Measurements from ENCODE around the gene SDK2. TPM values are rescaled to one million over a fixed set of nuclear protein-coding genes. Genes with fewer than 3 reads are reported as not detected.

The SDK2 gene
- total RNA-seq, 1 donor from 2014 or later = 11.2 TPM

DNA sequence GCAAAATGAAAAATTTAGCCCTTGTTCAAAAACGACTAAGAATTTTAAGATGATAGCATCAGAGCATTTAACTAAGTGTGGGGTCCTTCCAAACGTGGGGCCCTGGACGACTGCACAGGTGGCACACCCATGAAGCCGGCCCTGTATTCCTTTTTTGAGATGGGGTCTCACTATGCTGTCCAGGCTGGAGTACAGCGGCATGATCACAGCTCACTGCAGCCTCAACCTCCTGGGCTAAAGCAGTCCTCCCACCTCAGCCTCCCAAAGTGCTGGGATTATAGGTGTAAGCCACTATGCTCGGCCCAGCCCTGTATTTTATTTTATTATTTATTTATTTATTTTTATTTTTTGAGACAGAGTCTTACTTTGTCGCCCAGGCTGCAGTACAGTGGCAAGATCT lies 241.8 kb downstream of the SDK2 start:
- Histone ChIP-seq H3K27ac (ENCODE audit: low read depth, low read length) (no peak overlapping the region), H3K27me3 (ENCODE audit: insufficient read depth, low read length) (peaks cover 4% of the 10 kb centered on the region), H3K36me3 (ENCODE audit: insufficient read depth, low read length) (no peaks in the 10 kb centered on the region), H3K4me2 (ENCODE audit: low read length) (no peak overlapping the region), H3K4me1 (ENCODE audit: insufficient read depth, low read length) (no peaks in the 10 kb centered on the region), H3K9ac (ENCODE audit: low read length) (no peak overlapping the region), H3K9me3 (ENCODE audit: insufficient read depth, low read depth, low read length) (no peaks in the 10 kb centered on the region), H3K4me3 (ENCODE audit: insufficient read depth, low read depth, low read length) (no peak overlapping the region), H3K79me2 (ENCODE audit: insufficient read depth, low read length) (no peaks in the 10 kb centered on the region), H2AFZ (ENCODE audit: low read depth, low read length) (no peak overlapping the region), H4K20me1 (ENCODE audit: insufficient read depth, low read length) (no peaks in the 10 kb centered on the region)
- DNase-seq (ENCODE audit: low read depth) = no peak
- peaks cover 17% of the 10 kb centered on the region for H3K36me3 Mint-ChIP-seq (ENCODE audit: low read depth, unreplicated experiment)
- no peak overlapping the region for H3K4me3 Mint-ChIP-seq (ENCODE audit: unreplicated experiment)
- H3K27me3 Mint-ChIP-seq (ENCODE audit: low read depth, unreplicated experiment) = peaks cover 5% of the 10 kb centered on the region
- no peak overlapping the region for H3K27ac Mint-ChIP-seq (ENCODE audit: unreplicated experiment)
- no peaks in the 10 kb centered on the region for H3K4me1 Mint-ChIP-seq (ENCODE audit: low read depth, unreplicated experiment)
- no peaks in the 10 kb centered on the region for H3K9me3 Mint-ChIP-seq (ENCODE audit: unreplicated experiment)
- FAIRE-seq = no peak
- TF ChIP-seq EZH2 (IDR thresholded peaks at IDR 0.05; ENCODE audit: insufficient read depth, low read length) = no peak
- TF ChIP-seq, protein P1, sequence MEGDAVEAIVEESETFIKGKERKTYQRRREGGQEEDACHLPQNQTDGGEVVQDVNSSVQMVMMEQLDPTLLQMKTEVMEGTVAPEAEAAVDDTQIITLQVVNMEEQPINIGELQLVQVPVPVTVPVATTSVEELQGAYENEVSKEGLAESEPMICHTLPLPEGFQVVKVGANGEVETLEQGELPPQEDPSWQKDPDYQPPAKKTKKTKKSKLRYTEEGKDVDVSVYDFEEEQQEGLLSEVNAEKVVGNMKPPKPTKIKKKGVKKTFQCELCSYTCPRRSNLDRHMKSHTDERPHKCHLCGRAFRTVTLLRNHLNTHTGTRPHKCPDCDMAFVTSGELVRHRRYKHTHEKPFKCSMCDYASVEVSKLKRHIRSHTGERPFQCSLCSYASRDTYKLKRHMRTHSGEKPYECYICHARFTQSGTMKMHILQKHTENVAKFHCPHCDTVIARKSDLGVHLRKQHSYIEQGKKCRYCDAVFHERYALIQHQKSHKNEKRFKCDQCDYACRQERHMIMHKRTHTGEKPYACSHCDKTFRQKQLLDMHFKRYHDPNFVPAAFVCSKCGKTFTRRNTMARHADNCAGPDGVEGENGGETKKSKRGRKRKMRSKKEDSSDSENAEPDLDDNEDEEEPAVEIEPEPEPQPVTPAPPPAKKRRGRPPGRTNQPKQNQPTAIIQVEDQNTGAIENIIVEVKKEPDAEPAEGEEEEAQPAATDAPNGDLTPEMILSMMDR (IDR thresholded peaks at IDR 0.05; ENCODE audit: insufficient read depth, low read depth, low read length) = no peak

DNA sequence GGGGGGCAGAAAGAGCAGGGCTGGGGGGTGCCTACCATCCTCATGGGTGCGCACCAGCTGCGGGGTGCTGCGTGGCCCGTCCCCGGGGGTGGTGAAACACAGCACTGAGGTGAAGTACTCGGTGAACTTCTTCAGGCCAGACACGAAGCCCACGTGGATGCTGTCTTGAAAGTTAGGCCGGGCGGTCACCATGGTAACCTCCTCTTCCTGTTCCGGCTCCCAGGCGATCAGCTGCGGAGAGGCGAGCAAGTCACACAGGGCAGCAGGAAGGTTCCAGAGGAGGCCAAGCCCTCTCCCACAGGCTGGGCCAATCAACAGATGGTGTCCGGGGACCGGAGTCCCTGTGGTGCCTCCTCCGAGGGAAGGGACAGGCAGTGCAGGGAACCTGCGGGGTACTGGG lies 242.3 kb downstream of the SDK2 start:
- Histone ChIP-seq H2AFZ (ENCODE audit: low read depth, low read length) (peak overlapping the region; percentile 41), H3K79me2 (ENCODE audit: insufficient read depth, low read length) (no peaks in the 10 kb centered on the region), H3K27ac (ENCODE audit: low read depth, low read length) (no peak overlapping the region), H3K9ac (ENCODE audit: low read length) (no peak overlapping the region), H3K36me3 (ENCODE audit: insufficient read depth, low read length) (no peaks in the 10 kb centered on the region), H3K4me2 (ENCODE audit: low read length) (no peak overlapping the region), H3K9me3 (ENCODE audit: insufficient read depth, low read depth, low read length) (no peaks in the 10 kb centered on the region), H3K4me3 (ENCODE audit: insufficient read depth, low read depth, low read length) (no peak overlapping the region), H3K27me3 (ENCODE audit: insufficient read depth, low read length) (peaks cover 4% of the 10 kb centered on the region), H3K4me1 (ENCODE audit: insufficient read depth, low read length) (peaks cover 5% of the 10 kb centered on the region), H4K20me1 (ENCODE audit: insufficient read depth, low read length) (no peaks in the 10 kb centered on the region)
- FAIRE-seq = no peak
- no peak overlapping the region for H3K27ac Mint-ChIP-seq (ENCODE audit: unreplicated experiment)
- TF ChIP-seq, protein P1 (IDR thresholded peaks at IDR 0.05; ENCODE audit: insufficient read depth, low read depth, low read length) = no peak
- no peak for TF ChIP-seq EZH2 (IDR thresholded peaks at IDR 0.05; ENCODE audit: insufficient read depth, low read length)
- DNase-seq (ENCODE audit: low read depth) = no peak
- H3K4me3 Mint-ChIP-seq (ENCODE audit: unreplicated experiment) = no peak overlapping the region
- H3K27me3 Mint-ChIP-seq (ENCODE audit: low read depth, unreplicated experiment) = peaks cover 9% of the 10 kb centered on the region
- H3K9me3 Mint-ChIP-seq (ENCODE audit: unreplicated experiment) = no peaks in the 10 kb centered on the region
- H3K4me1 Mint-ChIP-seq (ENCODE audit: low read depth, unreplicated experiment) = peaks cover 2% of the 10 kb centered on the region
- H3K36me3 Mint-ChIP-seq (ENCODE audit: low read depth, unreplicated experiment) = peaks cover 21% of the 10 kb centered on the region

GRCh38 chr17:73400915-73401545 lies 243.2 kb downstream of the SDK2 start:
- H3K27me3 ChIP-seq (ENCODE audit: insufficient read depth, low read length) = peaks cover 4% of the 10 kb centered on the region
- no peak overlapping the region for H3K4me2 ChIP-seq (ENCODE audit: low read length)
- no peak overlapping the region for H3K4me3 ChIP-seq (ENCODE audit: insufficient read depth, low read depth, low read length)
- H3K79me2 ChIP-seq (ENCODE audit: insufficient read depth, low read length) = no peaks in the 10 kb centered on the region
- no peak overlapping the region for H2AFZ ChIP-seq (ENCODE audit: low read depth, low read length)
- no peak for TF ChIP-seq EZH2 (IDR thresholded peaks at IDR 0.05; ENCODE audit: insufficient read depth, low read length)
- TF ChIP-seq, protein P1 (IDR thresholded peaks at IDR 0.05; ENCODE audit: insufficient read depth, low read depth, low read length) = no peak
- H4K20me1 ChIP-seq (ENCODE audit: insufficient read depth, low read length) = no peaks in the 10 kb centered on the region
- Mint-ChIP-seq H3K9me3 (ENCODE audit: unreplicated experiment) (no peaks in the 10 kb centered on the region), H3K36me3 (ENCODE audit: low read depth, unreplicated experiment) (peaks cover 21% of the 10 kb centered on the region), H3K27ac (ENCODE audit: unreplicated experiment) (no peak overlapping the region), H3K4me1 (ENCODE audit: low read depth, unreplicated experiment) (peaks cover 2% of the 10 kb centered on the region), H3K4me3 (ENCODE audit: unreplicated experiment) (no peak overlapping the region), H3K27me3 (ENCODE audit: low read depth, unreplicated experiment) (peaks cover 11% of the 10 kb centered on the region)
- FAIRE-seq = no peak
- no peak overlapping the region for H3K9ac ChIP-seq (ENCODE audit: low read length)
- no peaks in the 10 kb centered on the region for H3K36me3 ChIP-seq (ENCODE audit: insufficient read depth, low read length)
- no peak for DNase-seq (ENCODE audit: low read depth)
- no peaks in the 10 kb centered on the region for H3K9me3 ChIP-seq (ENCODE audit: insufficient read depth, low read depth, low read length)
- no peak overlapping the region for H3K27ac ChIP-seq (ENCODE audit: low read depth, low read length)
- H3K4me1 ChIP-seq (ENCODE audit: insufficient read depth, low read length) = peaks cover 7% of the 10 kb centered on the region
